Aorta (tissue), 5 donors: ENCODE measurements around the gene KRT80. TPM values are rescaled to one million over a fixed set of nuclear protein-coding genes. Genes with fewer than 3 reads are reported as not detected.

Source experiments
- ATAC-seq: fragments of 200-7000 bp; cut with Tn5 transposase; one replicate; pipeline ENCODE4 v1.9.1; 2022; ENCODE audit warnings: moderate library complexity; ENCODE audit not compliant: low FRiP score
- DNase-seq, 2 donors: peaks; one replicate each; pipeline ENCODE4 v3.0.0-alpha.2; 2020
- H3K27ac ChIP-seq, 2 donors: one replicate each; pipeline ENCODE4 v1.5.1; 2013; ENCODE audit warnings: low read length in 2 of 2, mild to moderate bottlenecking in 2 of 2, moderate library complexity in 2 of 2, control low read depth in 1 of 2, inconsistent platforms in 1 of 2, low read depth in 1 of 2
- H3K27me3 ChIP-seq, 2 donors: one replicate each; pipeline ENCODE4 v1.6.1; 2013; ENCODE audit warnings: control low read depth in 1 of 2, low read length in 1 of 2, mild to moderate bottlenecking in 1 of 2, moderate library complexity in 1 of 2; ENCODE audit not compliant: insufficient read depth in 2 of 2, control insufficient read depth in 1 of 2
- H3K36me3 ChIP-seq, 2 donors: one replicate each; pipeline ENCODE4 v1.6.1; 2013; ENCODE audit warnings: control low read depth in 1 of 2, low read length in 1 of 2, mild to moderate bottlenecking in 1 of 2; ENCODE audit not compliant: insufficient read depth in 2 of 2, control insufficient read depth in 1 of 2
- H3K4me1 ChIP-seq, 2 donors: one replicate each; pipeline ENCODE4 v1.6.1; 2013; ENCODE audit warnings: low read length in 2 of 2, control low read depth in 1 of 2, mild to moderate bottlenecking in 1 of 2, moderate library complexity in 1 of 2; ENCODE audit not compliant: insufficient read depth in 2 of 2, control insufficient read depth in 1 of 2
- H3K4me3 ChIP-seq, 2 donors: one replicate each; pipeline ENCODE4 v1.5.1; 2013; ENCODE audit warnings: low read length in 2 of 2, control low read depth in 1 of 2, mild to moderate bottlenecking in 1 of 2
- H3K9me3 ChIP-seq: one replicate; pipeline ENCODE4 v1.6.1; 2013; ENCODE audit warnings: mild to moderate bottlenecking, low read length; ENCODE audit not compliant: control insufficient read depth
- WGBS, 2 donors: extraction: QIAGEN DNeasy Blood & Tissue Kit; methylation state at CpG; one replicate each; pipeline ENCODE4 v1.1.7; 2013; 5-methylcytosine and 5-hydroxymethylcytosine counted together
- intact Hi-C, 2 donors: fragments of 100-400 bp; cut with DNase I; formaldehyde crosslinking; loops; one replicate each; pipeline versions ENCODE4 v1.14.2 to v1.15.0; 2022
- polyA plus RNA-seq, 2 donors: library from polyadenylated mRNA; stranded (reverse); fragments of 200-250 nt; gene quantifications; one replicate each; pipeline ENCODE4 v1.2.3, GENCODE V29; 2013
- total RNA-seq, 2 donors: library from RNA; stranded (reverse); fragmentation: NEBNext Ultra II Directional; extraction: Animal tissue kit (Norgen Biotek cat#: 25700); gene quantifications; one replicate each; pipeline ENCODE4 v1.2.1, GENCODE V29; 2021
- donor health status: healthy with polysubstance abuse.
- donor health status: Bipolar disorder and iron deficiency.
- donor health status: DM: no; HTN: no; CAD: no.
- donor health status: DM: no; HTN: no; CAD: no.
- donor health status: DM: yes; HTN: yes; CAD: no.

The KRT80 gene
- total and polyA plus RNA-seq, 4 donors: 0.12 to 0.71 (median 0.20) TPM; not detected in 1

- intact Hi-C loops: loop anchor here (5.0 to 10.0 kb wide), 3 partner anchors 363 to 823 kb away; no protein-coding TSS in a partner anchor
- no peaks in the 10 kb centered on the region for H3K36me3 ChIP-seq
- peak; percentile 81 to 92 for DNase-seq
- no peaks in the 10 kb centered on the region for H3K4me1 ChIP-seq
- H3K9me3 ChIP-seq: no peaks in the 10 kb centered on the region
- 13 to 14% methylated on average over 52 to 63 of the region's 63 CpGs for WGBS, 2 donors
- H3K27me3 ChIP-seq: no peaks in the 10 kb centered on the region
- ATAC-seq: peak; percentile 80
- H3K27ac ChIP-seq: no peak overlapping the region
- no peak overlapping the region for H3K4me3 ChIP-seq
Measured at GRCh38 chr12:52151837-52152783, 39.7 kb downstream of the KRT80 start.

- H3K4me1 ChIP-seq: peaks cover 0 to 2% of the 10 kb centered on the region in 2 donors
- DNase-seq (no peak), ATAC-seq (no peak)
- H3K27me3 ChIP-seq: no peaks in the 10 kb centered on the region
- intact Hi-C loops: loop anchor here (5.0 to 10.0 kb wide), 3 partner anchors 364 to 824 kb away; no protein-coding TSS in a partner anchor
- no peak overlapping the region for H3K4me3 ChIP-seq
- no peak overlapping the region for H3K27ac ChIP-seq
- no peaks in the 10 kb centered on the region for H3K36me3 ChIP-seq
- no peaks in the 10 kb centered on the region for H3K9me3 ChIP-seq
- WGBS, 2 donors: 92 to 94% methylated on average over 10 of the region's 10 CpGs
Measured at GRCh38 chr12:52151153-52151836, 40.5 kb downstream of the KRT80 start.

- no peak for DNase-seq
- intact Hi-C loops: loop anchor here (2.0 to 10.0 kb wide), 5 partner anchors 365 to 825 kb away; no protein-coding TSS in a partner anchor
- Histone ChIP-seq H3K27me3 (no peaks in the 10 kb centered on the region), H3K4me3 (no peak overlapping the region), H3K9me3 (no peaks in the 10 kb centered on the region), H3K27ac (no peak overlapping the region), H3K4me1 (peaks cover 0 to 2% of the 10 kb centered on the region in 2 donors), H3K36me3 (no peaks in the 10 kb centered on the region)
- ATAC-seq: no peak
- WGBS, 2 donors: 83 to 87% methylated on average over 5 of the region's 5 CpGs
Measured at GRCh38 chr12:52149651-52150241, 42.1 kb downstream of the KRT80 start.

- intact Hi-C loops: loop anchor here (2.0 to 5.0 kb wide), 2 partner anchors 726 to 728 kb away; no protein-coding TSS in a partner anchor
- no peaks in the 10 kb centered on the region for H3K27me3 ChIP-seq
- DNase-seq (no peak), ATAC-seq (no peak)
- H3K27ac ChIP-seq: no peak overlapping the region
- H3K4me1 ChIP-seq: peaks cover 0 to 2% of the 10 kb centered on the region in 2 donors
- H3K36me3 ChIP-seq: no peaks in the 10 kb centered on the region
- WGBS, 2 donors: 32 to 50% methylated on average over 6 of the region's 6 CpGs
- no peaks in the 10 kb centered on the region for H3K9me3 ChIP-seq
- H3K4me3 ChIP-seq: no peak overlapping the region
Measured at GRCh38 chr12:52149182-52149641, 42.6 kb downstream of the KRT80 start.

- Histone ChIP-seq H3K4me1 (peaks cover 0 to 2% of the 10 kb centered on the region in 2 donors), H3K36me3 (no peaks in the 10 kb centered on the region), H3K4me3 (no peak overlapping the region), H3K27me3 (no peaks in the 10 kb centered on the region), H3K9me3 (no peaks in the 10 kb centered on the region), H3K27ac (peak overlapping the region in 1 of 2 donors; percentile 64)
- intact Hi-C loops: loop anchor here (2.0 to 5.0 kb wide), 2 partner anchors 726 to 729 kb away; no protein-coding TSS in a partner anchor
- peak in 1 of 2 donors; percentile 75 for DNase-seq
- no peak for ATAC-seq
- WGBS, 2 donors: 92 to 93% methylated on average over 13 to 14 of the region's 14 CpGs
Measured at GRCh38 chr12:52148464-52149181, 43.2 kb downstream of the KRT80 start.

GRCh38 chr12:52147964-52148463 is 43.8 kb downstream of the KRT80 start:
- H3K9me3 ChIP-seq: no peaks in the 10 kb centered on the region
- intact Hi-C loops: loop anchor here (2.0 to 5.0 kb wide), 2 partner anchors 727 to 729 kb away; no protein-coding TSS in a partner anchor
- H3K4me1 ChIP-seq: peaks cover 0 to 2% of the 10 kb centered on the region in 2 donors
- H3K27ac ChIP-seq: peak overlapping the region in 1 of 2 donors; percentile 64
- H3K4me3 ChIP-seq: no peak overlapping the region
- no peaks in the 10 kb centered on the region for H3K36me3 ChIP-seq
- ATAC-seq (no peak), DNase-seq (peak in 1 of 2 donors; percentile 76)
- no peaks in the 10 kb centered on the region for H3K27me3 ChIP-seq
- 95% methylated on average over 10 of the region's 10 CpGs for WGBS, 2 donors

GRCh38 chr12:52147367-52147963 is 44.3 kb downstream of the KRT80 start:
- no peaks in the 10 kb centered on the region for H3K27me3 ChIP-seq
- H3K27ac ChIP-seq: peak overlapping the region in 1 of 2 donors; percentile 64
- WGBS, 2 donors: 17 to 21% methylated on average over 17 of the region's 17 CpGs
- DNase-seq: peak; percentile 96 to 98
- H3K4me3 ChIP-seq: no peak overlapping the region
- H3K4me1 ChIP-seq: peaks cover 0 to 2% of the 10 kb centered on the region in 2 donors
- H3K9me3 ChIP-seq: no peaks in the 10 kb centered on the region
- no peaks in the 10 kb centered on the region for H3K36me3 ChIP-seq
- peak; percentile 88 for ATAC-seq
- intact Hi-C loops: loop anchor here in 1 of 2 donors (5.0 kb wide), 1 partner anchor 730 kb away; no protein-coding TSS in a partner anchor
